ENCODE results near the gene ADGRV1. TPM values are rescaled to one million over a fixed set of nuclear protein-coding genes. Genes with fewer than 3 reads are reported as not detected.

The ADGRV1 gene
- polyA plus RNA-seq, 2 of the 4 experiments (the other 2 are of a cell fraction): 0.70 to 3.7 TPM

DNA sequence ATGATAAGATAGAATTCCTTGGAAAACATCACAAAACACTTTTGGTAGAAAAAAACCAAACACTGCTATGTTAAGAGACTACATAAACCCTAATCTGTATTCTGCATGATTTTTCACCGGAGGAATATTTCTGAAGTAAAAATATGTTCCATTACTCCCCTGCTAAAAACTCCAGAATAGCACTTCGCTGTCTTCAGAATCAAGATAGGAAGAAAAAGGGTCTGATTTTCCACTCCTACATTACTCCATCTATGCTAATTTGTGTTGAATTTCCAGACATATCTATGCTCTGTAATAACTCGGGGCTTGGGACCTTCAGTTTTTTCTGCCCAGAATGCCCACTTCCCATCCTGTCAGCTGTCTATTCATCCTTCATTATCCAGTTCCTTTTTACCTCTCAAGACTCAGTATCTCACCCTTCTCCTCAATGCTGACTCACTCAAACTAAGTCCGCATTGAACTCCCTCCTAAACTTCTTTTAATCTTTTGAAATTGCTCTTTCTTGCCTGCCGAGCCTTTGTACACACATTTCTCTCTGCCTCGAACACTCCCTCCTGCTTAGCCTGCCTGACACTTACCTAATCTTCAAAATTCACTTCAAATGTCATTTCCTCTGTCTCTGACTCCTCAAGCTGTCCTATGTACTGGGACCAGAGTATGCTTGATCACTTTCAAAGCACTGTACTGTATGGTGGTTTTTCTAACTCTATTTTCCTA is 653.6 kb downstream of the ADGRV1 start:
- peaks cover 11% of the 10 kb centered on the region for H3K4me1 ChIP-seq
- FAIRE-seq (no peak), ATAC-seq (peak in 1 of 2 experiments; percentile 63; a peak in 3 of 6 replicates), DNase-seq (ENCODE audit: low read depth in 1 of 2, low spot score in 1 of 2) (no peak)
- peak overlapping the region; percentile 24 for H3K4me2 ChIP-seq
- peak overlapping the region; percentile 6 to 58; a peak in 4 of 6 replicates for H3K27ac ChIP-seq
- no peak overlapping the region for H3K4me3 ChIP-seq
- no peak for TF ChIP-seq SREBF2 (IDR thresholded peaks at IDR 0.05)
- no peak for TF ChIP-seq CBX2 (IDR thresholded peaks at IDR 0.05; ENCODE audit: borderline replicate concordance, low read depth)
- TF ChIP-seq MAZ (IDR thresholded peaks at IDR 0.05; ENCODE audit: borderline replicate concordance, low read depth, low read length): no peak
- 64% methylated on average over 6 of the region's 6 CpGs for WGBS (ENCODE audit: missing lambda C conversion rate)
- ChIA-PET CTCF (interaction anchor here (1.1 kb wide), 1 partner anchor 280 kb away, joined by 4 read pairs; no protein-coding TSS in a partner anchor), POLR2A (no interaction called here)
- no peaks in the 10 kb centered on the region for H3K9me3 ChIP-seq

DNA sequence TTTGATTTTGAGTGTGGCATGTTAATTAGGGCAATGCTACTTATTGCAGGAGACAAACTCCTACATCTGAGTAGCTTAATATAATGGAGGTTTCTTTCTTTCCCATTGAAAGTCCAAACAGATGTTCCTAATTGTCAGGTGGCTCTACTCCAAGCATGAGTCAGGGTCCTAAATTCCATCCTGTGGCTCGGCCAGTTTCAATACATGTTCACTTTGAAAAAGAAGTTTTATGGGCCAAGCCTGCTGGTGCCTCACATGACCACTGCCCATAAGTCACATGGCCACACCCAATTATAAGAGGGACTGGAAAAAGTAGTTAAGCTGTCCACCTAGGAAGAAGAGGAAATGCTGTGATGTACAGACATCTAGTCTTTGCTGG is 654.1 kb downstream of the ADGRV1 start:
- TF ChIP-seq ZSCAN20 (CRISPR knock-in tag; IDR thresholded peaks at IDR 0.05) (no peak), ESRRA (IDR thresholded peaks at IDR 0.05; ENCODE audit: borderline replicate concordance, low read length) (no peak)
- TF ChIP-seq, protein P1, sequence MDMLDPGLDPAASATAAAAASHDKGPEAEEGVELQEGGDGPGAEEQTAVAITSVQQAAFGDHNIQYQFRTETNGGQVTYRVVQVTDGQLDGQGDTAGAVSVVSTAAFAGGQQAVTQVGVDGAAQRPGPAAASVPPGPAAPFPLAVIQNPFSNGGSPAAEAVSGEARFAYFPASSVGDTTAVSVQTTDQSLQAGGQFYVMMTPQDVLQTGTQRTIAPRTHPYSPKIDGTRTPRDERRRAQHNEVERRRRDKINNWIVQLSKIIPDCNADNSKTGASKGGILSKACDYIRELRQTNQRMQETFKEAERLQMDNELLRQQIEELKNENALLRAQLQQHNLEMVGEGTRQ (IDR thresholded peaks at IDR 0.05): peak; percentile 89
- H3K27ac ChIP-seq: peak overlapping the region; percentile 11 to 58; a peak in 3 of 6 replicates
- no peaks in the 10 kb centered on the region for H3K9me3 ChIP-seq
- FAIRE-seq (no peak), ATAC-seq (peak in 1 of 2 experiments; percentile 30; a peak in 1 of 6 replicates), DNase-seq (ENCODE audit: low read depth in 1 of 2, low spot score in 1 of 2) (peak in 1 of 2 experiments; percentile 29)
- H3K4me3 ChIP-seq: no peak overlapping the region
- WGBS (ENCODE audit: missing lambda C conversion rate): 29% methylated on average over 1 of the region's 1 CpG
- peaks cover 11% of the 10 kb centered on the region for H3K4me1 ChIP-seq
- H3K4me2 ChIP-seq: peak overlapping the region; percentile 24
- CTCF ChIA-PET: interaction anchor here (1.1 kb wide), 1 partner anchor 281 kb away, joined by 4 read pairs; no protein-coding TSS in a partner anchor
- POLR2A ChIA-PET: no interaction called here

Other genes starting within 250 kb of the ADGRV1 start
- 18.4 and 50.8 TPM in 2 replicates for gene CETN3, start 149.0 kb upstream of the ADGRV1 start, polyA plus RNA-seq (2011; rRNA removed)
- gene CETN3, start 149.0 kb upstream of the ADGRV1 start, polyA plus RNA-seq (2017; fragmentation: RNase III; extraction: RNeasy Plus Mini Kit Qiagen cat#74134 plus additional on column Dnase treatment): 49.8 to 52.9 TPM (median 49.9 TPM) in 3 replicates
- 4.4 and 5.3 TPM in 2 replicates for gene MBLAC2, start 84.0 kb upstream of the ADGRV1 start, polyA plus RNA-seq (2011; rRNA removed)
- gene MBLAC2, start 84.0 kb upstream of the ADGRV1 start, polyA plus RNA-seq (2017; fragmentation: RNase III; extraction: RNeasy Plus Mini Kit Qiagen cat#74134 plus additional on column Dnase treatment): 4.4 to 5.7 TPM (median 5.4 TPM) in 3 replicates
- 15.7 and 22.6 TPM in 2 replicates for gene POLR3G, start 83.9 kb upstream of the ADGRV1 start, polyA plus RNA-seq (2011; rRNA removed)
- gene POLR3G, start 83.9 kb upstream of the ADGRV1 start, polyA plus RNA-seq (2017; fragmentation: RNase III; extraction: RNeasy Plus Mini Kit Qiagen cat#74134 plus additional on column Dnase treatment): 11.6 to 17.5 TPM (median 11.7 TPM) in 3 replicates
- gene LYSMD3, start 29.2 kb upstream of the ADGRV1 start, polyA plus RNA-seq (2011; rRNA removed): 17.1 and 24.1 TPM in 2 replicates
- 9.5 to 11.1 TPM (median 10.6 TPM) in 3 replicates for gene LYSMD3, start 29.2 kb upstream of the ADGRV1 start, polyA plus RNA-seq (2017; fragmentation: RNase III; extraction: RNeasy Plus Mini Kit Qiagen cat#74134 plus additional on column Dnase treatment)